ENCODE data around the gene DRAM2.

DNA sequence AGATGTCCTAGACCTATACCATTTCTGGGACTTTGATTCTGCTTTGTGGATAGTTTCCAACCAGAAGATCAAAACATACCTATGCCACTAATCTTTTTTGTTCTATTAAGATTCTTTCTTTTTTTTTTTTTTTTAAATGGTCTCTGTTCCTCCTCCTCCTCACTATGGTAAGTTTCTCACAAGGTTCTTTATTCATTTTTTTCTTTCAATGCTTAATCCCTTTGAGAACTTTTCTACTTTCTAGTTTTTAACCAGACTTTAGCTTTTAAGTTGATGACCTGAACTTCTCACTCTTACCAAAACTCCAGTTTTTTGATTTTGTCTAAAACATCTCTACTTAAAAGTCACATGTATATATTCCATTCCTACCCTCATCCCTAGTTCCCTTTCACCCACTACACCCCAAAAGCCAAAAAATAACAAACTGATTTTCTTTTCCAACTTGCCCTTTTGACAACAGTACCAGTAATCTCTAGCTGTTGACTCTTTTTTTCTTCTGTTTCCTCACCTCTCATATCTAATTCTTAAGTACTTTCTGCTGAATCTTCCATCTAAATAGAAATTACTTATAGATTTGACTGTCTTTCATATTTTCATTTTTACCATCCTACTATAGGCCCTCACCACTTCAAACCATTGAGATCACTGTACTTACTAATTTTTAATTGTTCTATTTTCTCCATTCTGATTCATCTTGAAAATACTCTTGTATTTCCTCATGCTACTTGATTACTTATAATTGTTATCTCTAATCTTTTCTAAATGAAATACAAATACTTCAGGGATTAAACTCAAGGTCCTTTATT, 6.3 kb upstream of the DRAM2 start:
- TF ChIP-seq POLR2A (IDR thresholded peaks at IDR 0.05; ENCODE audit: low read depth) (no peak), EP300 (IDR thresholded peaks at IDR 0.05) (no peak)
- TF ChIP-seq, protein P1, sequence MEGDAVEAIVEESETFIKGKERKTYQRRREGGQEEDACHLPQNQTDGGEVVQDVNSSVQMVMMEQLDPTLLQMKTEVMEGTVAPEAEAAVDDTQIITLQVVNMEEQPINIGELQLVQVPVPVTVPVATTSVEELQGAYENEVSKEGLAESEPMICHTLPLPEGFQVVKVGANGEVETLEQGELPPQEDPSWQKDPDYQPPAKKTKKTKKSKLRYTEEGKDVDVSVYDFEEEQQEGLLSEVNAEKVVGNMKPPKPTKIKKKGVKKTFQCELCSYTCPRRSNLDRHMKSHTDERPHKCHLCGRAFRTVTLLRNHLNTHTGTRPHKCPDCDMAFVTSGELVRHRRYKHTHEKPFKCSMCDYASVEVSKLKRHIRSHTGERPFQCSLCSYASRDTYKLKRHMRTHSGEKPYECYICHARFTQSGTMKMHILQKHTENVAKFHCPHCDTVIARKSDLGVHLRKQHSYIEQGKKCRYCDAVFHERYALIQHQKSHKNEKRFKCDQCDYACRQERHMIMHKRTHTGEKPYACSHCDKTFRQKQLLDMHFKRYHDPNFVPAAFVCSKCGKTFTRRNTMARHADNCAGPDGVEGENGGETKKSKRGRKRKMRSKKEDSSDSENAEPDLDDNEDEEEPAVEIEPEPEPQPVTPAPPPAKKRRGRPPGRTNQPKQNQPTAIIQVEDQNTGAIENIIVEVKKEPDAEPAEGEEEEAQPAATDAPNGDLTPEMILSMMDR (IDR thresholded peaks at IDR 0.05) = no peak
